ENCODE measurements around the gene TOMT.
A peak's percentile ranks its signal among the peaks of the same experiment; 100 is the strongest.

The TOMT gene

GRCh38 chr11:72080326-72081183 lies 25.2 kb upstream of the TOMT start, which contains the start of the genes LRRC51 and NUMA1:
Gene LRRC51, plus strand, starts transcription at chr11:72080850. Its CDS starts 8,234 bp downstream, at chr11:72089084.
Gene NUMA1, minus strand, starts transcription at chr11:72080542. Its CDS starts 44,599 bp downstream, at chr11:72035943.
- H3K9me3 Mint-ChIP-seq, result no peaks in the 10 kb centered on the region
- peaks cover 43% of the 10 kb centered on the region for H3K4me1 Mint-ChIP-seq (ENCODE audit: low read depth)
- H3K27me3 Mint-ChIP-seq (ENCODE audit: low read depth), result no peaks in the 10 kb centered on the region
- H3K27ac Mint-ChIP-seq, result peak within 1 kb of the TSS; percentile 90
- DNase-seq (ENCODE audit: low spot score), result peak; percentile 100
- peak within 1 kb of the TSS; percentile 92 for H3K4me3 Mint-ChIP-seq
- H3K36me3 Mint-ChIP-seq (ENCODE audit: low read depth), result peaks cover 16% of the 10 kb centered on the region

DNA sequence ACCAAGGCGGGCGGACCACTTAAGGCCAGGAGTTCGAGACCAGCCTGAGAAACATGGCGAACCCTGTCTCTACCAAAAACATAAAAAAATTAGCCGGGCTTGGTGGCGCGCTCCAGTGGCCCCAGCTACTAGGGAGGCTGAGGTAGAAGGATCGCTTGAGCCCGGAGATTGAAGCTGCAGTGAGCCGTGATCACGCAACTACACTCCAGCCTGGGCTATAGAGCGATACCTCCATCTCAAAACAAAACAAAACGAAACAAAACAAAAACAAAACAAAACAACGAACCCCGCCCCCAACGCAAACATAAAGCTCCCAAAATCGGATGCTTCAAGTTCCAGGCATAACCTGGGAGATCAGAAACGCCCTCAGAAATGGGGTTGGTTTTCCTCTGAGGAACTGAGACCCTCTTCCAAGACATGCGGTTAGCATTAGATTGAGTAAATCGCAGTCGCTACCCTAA lies 24.5 kb upstream of the TOMT start:
- no peaks in the 10 kb centered on the region for H3K27me3 Mint-ChIP-seq (ENCODE audit: low read depth)
- H3K27ac Mint-ChIP-seq, result peak overlapping the region; percentile 90
- H3K9me3 Mint-ChIP-seq, result no peaks in the 10 kb centered on the region
- peaks cover 44% of the 10 kb centered on the region for H3K4me1 Mint-ChIP-seq (ENCODE audit: low read depth)
- DNase-seq (ENCODE audit: low spot score), result no peak
- peak overlapping the region; percentile 92 for H3K4me3 Mint-ChIP-seq
- H3K36me3 Mint-ChIP-seq (ENCODE audit: low read depth), result peaks cover 16% of the 10 kb centered on the region

- Mint-ChIP-seq H3K4me3 (peak overlapping the region; percentile 92), H3K27me3 (ENCODE audit: low read depth) (no peaks in the 10 kb centered on the region), H3K4me1 (ENCODE audit: low read depth) (peaks cover 41% of the 10 kb centered on the region), H3K9me3 (no peaks in the 10 kb centered on the region), H3K36me3 (ENCODE audit: low read depth) (peaks cover 12% of the 10 kb centered on the region), H3K27ac (peak overlapping the region; percentile 90)
- DNase-seq (ENCODE audit: low spot score), result no peak
These were observed 23.8 kb upstream of the TOMT start for GRCh38 chr11:72081821-72082453.

DNA sequence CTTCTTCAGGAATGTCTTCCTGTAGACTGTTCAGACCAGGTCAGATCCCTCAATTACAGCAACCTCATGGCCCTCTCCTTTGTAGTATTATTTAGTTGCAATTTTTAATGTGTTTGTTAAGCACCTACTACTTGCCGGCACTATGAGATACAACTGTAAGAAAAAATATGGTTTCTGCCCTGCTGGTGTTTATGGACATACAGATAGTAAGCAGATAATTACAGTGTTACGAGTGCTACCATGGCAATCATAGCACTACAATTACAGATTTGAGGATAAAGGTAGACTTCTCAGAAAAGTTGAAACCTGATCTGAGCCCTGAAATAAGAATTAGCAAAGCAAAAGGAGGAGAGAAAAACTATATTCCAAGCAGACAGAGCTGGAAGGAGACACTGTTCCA lies 22.3 kb upstream of the TOMT start:
- DNase-seq (ENCODE audit: low spot score), result no peak
- no peaks in the 10 kb centered on the region for H3K27me3 Mint-ChIP-seq (ENCODE audit: low read depth)
- H3K9me3 Mint-ChIP-seq, result no peaks in the 10 kb centered on the region
- peaks cover 7% of the 10 kb centered on the region for H3K36me3 Mint-ChIP-seq (ENCODE audit: low read depth)
- peaks cover 29% of the 10 kb centered on the region for H3K4me1 Mint-ChIP-seq (ENCODE audit: low read depth)
- peak overlapping the region; percentile 0 for H3K27ac Mint-ChIP-seq
- H3K4me3 Mint-ChIP-seq, result no peak overlapping the region

GRCh38 chr11:72084076-72084475 lies 21.6 kb upstream of the TOMT start:
- no peak for DNase-seq (ENCODE audit: low spot score)
- Mint-ChIP-seq H3K27me3 (ENCODE audit: low read depth) (no peaks in the 10 kb centered on the region), H3K4me1 (ENCODE audit: low read depth) (peaks cover 23% of the 10 kb centered on the region), H3K9me3 (no peaks in the 10 kb centered on the region), H3K4me3 (no peak overlapping the region), H3K27ac (no peak overlapping the region), H3K36me3 (ENCODE audit: low read depth) (peaks cover 3% of the 10 kb centered on the region)

DNA sequence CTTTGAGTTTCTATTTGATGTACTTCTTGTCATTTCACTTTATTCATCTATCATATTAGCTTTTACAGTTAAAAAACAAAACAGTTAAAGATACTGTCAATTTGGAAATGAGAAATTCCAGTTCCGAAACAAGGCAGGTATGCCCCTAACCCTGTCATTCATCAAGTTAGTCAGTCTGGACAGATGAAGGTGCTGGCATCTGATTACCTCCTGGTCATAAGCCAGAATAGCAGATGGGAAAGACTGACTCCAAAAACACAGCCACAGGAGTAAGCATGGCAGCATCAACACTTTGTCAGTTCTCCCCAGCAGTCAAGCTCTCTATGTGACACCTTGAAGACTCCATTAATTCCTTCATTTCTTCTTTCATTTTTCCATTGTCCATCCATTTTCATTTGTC lies 20.8 kb upstream of the TOMT start:
- Mint-ChIP-seq H3K36me3 (ENCODE audit: low read depth) (peaks cover 6% of the 10 kb centered on the region), H3K27ac (no peak overlapping the region), H3K9me3 (no peaks in the 10 kb centered on the region), H3K4me3 (no peak overlapping the region), H3K27me3 (ENCODE audit: low read depth) (no peaks in the 10 kb centered on the region), H3K4me1 (ENCODE audit: low read depth) (peaks cover 24% of the 10 kb centered on the region)
- no peak for DNase-seq (ENCODE audit: low spot score)

DNA sequence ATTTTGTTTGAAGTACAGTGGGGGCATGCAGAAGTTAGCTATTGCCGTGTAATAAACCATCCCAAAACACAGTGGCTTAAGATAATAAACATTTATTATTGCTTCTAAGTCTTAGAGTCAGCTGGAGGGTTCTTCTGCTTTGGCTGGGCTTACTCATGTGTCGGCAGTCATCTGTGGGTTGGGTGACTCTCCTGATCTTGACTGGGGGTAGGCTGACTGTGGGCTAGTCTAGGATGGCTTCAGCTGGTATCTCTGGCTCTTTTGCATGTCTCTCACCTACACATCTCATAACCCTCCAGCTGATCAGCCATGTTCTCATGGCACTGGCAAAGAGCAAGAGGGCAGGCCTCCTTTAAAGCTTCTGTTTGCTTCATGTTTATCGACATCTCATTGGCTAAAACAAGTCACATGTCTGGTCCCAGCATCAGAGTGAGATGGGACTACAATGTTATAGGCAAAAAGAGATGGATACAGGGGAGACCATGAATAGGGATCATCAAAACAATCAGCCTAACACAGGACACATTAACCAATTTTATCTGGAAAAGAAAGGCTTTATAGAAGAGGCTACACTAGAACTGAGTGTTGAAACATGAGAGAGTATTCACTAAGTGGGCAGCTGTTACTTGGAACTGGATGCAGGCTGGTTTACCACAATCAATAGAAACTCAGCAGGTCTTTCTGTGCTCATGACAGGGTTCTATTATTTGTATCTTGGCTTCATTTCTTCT lies 19.9 kb upstream of the TOMT start:
- H3K36me3 Mint-ChIP-seq (ENCODE audit: low read depth), result peaks cover 7% of the 10 kb centered on the region
- peak overlapping the region; percentile 38 for H3K27ac Mint-ChIP-seq
- H3K27me3 Mint-ChIP-seq (ENCODE audit: low read depth), result no peaks in the 10 kb centered on the region
- no peak overlapping the region for H3K4me3 Mint-ChIP-seq
- no peaks in the 10 kb centered on the region for H3K9me3 Mint-ChIP-seq
- DNase-seq (ENCODE audit: low spot score), result no peak
- H3K4me1 Mint-ChIP-seq (ENCODE audit: low read depth), result peaks cover 23% of the 10 kb centered on the region

- H3K4me3 Mint-ChIP-seq, result no peak overlapping the region
- no peaks in the 10 kb centered on the region for H3K9me3 Mint-ChIP-seq
- peaks cover 15% of the 10 kb centered on the region for H3K4me1 Mint-ChIP-seq (ENCODE audit: low read depth)
- H3K27me3 Mint-ChIP-seq (ENCODE audit: low read depth), result no peaks in the 10 kb centered on the region
- H3K27ac Mint-ChIP-seq, result no peak overlapping the region
- H3K36me3 Mint-ChIP-seq (ENCODE audit: low read depth), result peaks cover 12% of the 10 kb centered on the region
- no peak for DNase-seq (ENCODE audit: low spot score)
These were observed 17.5 kb upstream of the TOMT start for GRCh38 chr11:72088076-72088808.

GRCh38 chr11:72091292-72091691 lies 14.4 kb upstream of the TOMT start:
- Mint-ChIP-seq H3K4me1 (ENCODE audit: low read depth) (peaks cover 10% of the 10 kb centered on the region), H3K27ac (no peak overlapping the region)
- DNase-seq (ENCODE audit: low spot score), result peak; percentile 49

GRCh38 chr11:72098741-72099140 lies 7.0 kb upstream of the TOMT start:
- no peak for DNase-seq (ENCODE audit: low spot score)
- Mint-ChIP-seq H3K27ac (no peak overlapping the region), H3K36me3 (ENCODE audit: low read depth) (peaks cover 38% of the 10 kb centered on the region), H3K9me3 (no peaks in the 10 kb centered on the region), H3K27me3 (ENCODE audit: low read depth) (no peaks in the 10 kb centered on the region), H3K4me3 (no peak overlapping the region), H3K4me1 (ENCODE audit: low read depth) (peaks cover 29% of the 10 kb centered on the region)

More at GRCh38 chr11:72091292-72091691, 14.4 kb upstream of the TOMT start:
- Mint-ChIP-seq H3K9me3 (no peaks in the 10 kb centered on the region), H3K4me3 (no peak overlapping the region), H3K36me3 (ENCODE audit: low read depth) (peaks cover 18% of the 10 kb centered on the region), H3K27me3 (ENCODE audit: low read depth) (no peaks in the 10 kb centered on the region)

GRCh38 chr11:72100009-72100408 lies 5.7 kb upstream of the TOMT start:
- no peak for DNase-seq (ENCODE audit: low spot score)
- Mint-ChIP-seq H3K4me1 (ENCODE audit: low read depth) (peaks cover 34% of the 10 kb centered on the region), H3K9me3 (no peaks in the 10 kb centered on the region), H3K36me3 (ENCODE audit: low read depth) (peaks cover 35% of the 10 kb centered on the region), H3K4me3 (no peak overlapping the region), H3K27me3 (ENCODE audit: low read depth) (no peaks in the 10 kb centered on the region), H3K27ac (peak overlapping the region; percentile 65)

- Mint-ChIP-seq H3K4me3 (peak overlapping the region; percentile 95), H3K27me3 (ENCODE audit: low read depth) (no peaks in the 10 kb centered on the region), H3K27ac (peak overlapping the region; percentile 65), H3K36me3 (ENCODE audit: low read depth) (peaks cover 31% of the 10 kb centered on the region), H3K9me3 (no peaks in the 10 kb centered on the region), H3K4me1 (ENCODE audit: low read depth) (peaks cover 34% of the 10 kb centered on the region)
- no peak for DNase-seq (ENCODE audit: low spot score)
These were observed 5.3 kb upstream of the TOMT start for GRCh38 chr11:72100462-72100861.

- Mint-ChIP-seq H3K27me3 (ENCODE audit: low read depth) (no peaks in the 10 kb centered on the region), H3K4me1 (ENCODE audit: low read depth) (peaks cover 34% of the 10 kb centered on the region), H3K36me3 (ENCODE audit: low read depth) (peaks cover 29% of the 10 kb centered on the region), H3K9me3 (no peaks in the 10 kb centered on the region), H3K4me3 (peak overlapping the region; percentile 95), H3K27ac (peak overlapping the region; percentile 81)
- no peak for DNase-seq (ENCODE audit: low spot score)
These were observed 3.6 kb upstream of the TOMT start for GRCh38 chr11:72102162-72102561.

All from T-helper 2 cell treated with Interferon-gamma antibody and Interleukin-4, amounts not matched to agents 5 μg/mL and 100 μg/mL, for 36 hours (primary cell).